HepG2 (cell line): ENCODE results near the gene CERT1. TPM values are rescaled to one million over a fixed set of nuclear protein-coding genes. Genes with fewer than 3 reads are reported as not detected.
A peak's percentile ranks its signal among the peaks of the same experiment; 100 is the strongest.

Source experiments
- AKAP8 ChIP-seq: sonication (generic); formaldehyde crosslinking; IDR thresholded peaks from 2 replicates; pipeline ENCODE4 v1.5.1; 2020; ENCODE audit warnings: mild to moderate bottlenecking, missing genetic modification reagents
- EHMT2 ChIP-seq: fragments of 200-600 bp; sonication (generic); IDR thresholded peaks from 2 replicates; pipeline ENCODE4 v1.7.0; 2017; ENCODE audit warnings: antibody characterized with exemption, low read depth, low read length, borderline replicate concordance
- FOXC1 ChIP-seq: sonication (generic); formaldehyde crosslinking; IDR thresholded peaks from 2 replicates; pipeline ENCODE4 v1.8.0; 2022; ENCODE audit warnings: mild to moderate bottlenecking, missing genetic modification reagents, borderline replicate concordance
- HIVEP1 ChIP-seq: sonication (generic); formaldehyde crosslinking; IDR thresholded peaks from 2 replicates; pipeline ENCODE4 v1.4.0; 2020; ENCODE audit warnings: mild to moderate bottlenecking, missing genetic modification reagents
- HNF4G ChIP-seq, 2 experiments: sonication (generic) in 1 of 2; formaldehyde crosslinking in 1 of 2; IDR thresholded peaks; 2 replicates each; pipeline versions ENCODE4 v1.4.0 to v1.6.1; 2011 to 2020; ENCODE audit warnings: borderline replicate concordance in 2 of 2, low read depth in 2 of 2, mild to moderate bottlenecking in 2 of 2, low read length in 1 of 2, missing genetic modification reagents in 1 of 2, moderate library complexity in 1 of 2
- HNRNPK ChIP-seq: fragments of 200-400 bp; formaldehyde crosslinking; IDR thresholded peaks from 2 replicates; pipeline ENCODE4 v1.6.1; 2018; ENCODE audit warnings: low read length, low read depth, moderate library complexity, mild to moderate bottlenecking; ENCODE audit not compliant: poor library complexity, severe bottlenecking
- KDM1A ChIP-seq: IDR thresholded peaks from 2 replicates; pipeline ENCODE4 v1.6.1; 2016; ENCODE audit warnings: missing compliant biosample characterization
- MEIS2 ChIP-seq: sonication (generic); formaldehyde crosslinking; IDR thresholded peaks from 2 replicates; pipeline ENCODE4 v1.9.0; 2021; ENCODE audit warnings: mild to moderate bottlenecking, missing genetic modification reagents
- NBN ChIP-seq: fragments of 450-650 bp; conservative IDR thresholded peaks from 2 replicates; pipeline ENCODE4 v1.6.1; 2017
- NFKB2 ChIP-seq: sonication (generic); formaldehyde crosslinking; IDR thresholded peaks from 2 replicates; pipeline ENCODE4 v1.4.0; 2020; ENCODE audit warnings: missing genetic modification reagents, borderline replicate concordance
- PHF20 ChIP-seq: sonication (generic); formaldehyde crosslinking; IDR thresholded peaks from 2 replicates; pipeline ENCODE4 v1.5.0; 2020; ENCODE audit warnings: mild to moderate bottlenecking, missing genetic modification reagents
- RELA ChIP-seq: sonication (generic); formaldehyde crosslinking; IDR thresholded peaks from 2 replicates; pipeline ENCODE4 v1.4.0; 2020; ENCODE audit warnings: missing genetic modification reagents
- ZNF207 ChIP-seq: fragments of 450-650 bp; IDR thresholded peaks from 2 replicates; pipeline ENCODE4 v1.6.1; 2016; ENCODE audit warnings: antibody characterized with exemption, borderline replicate concordance
- ZNF570 ChIP-seq: sonication (generic); formaldehyde crosslinking; IDR thresholded peaks from 2 replicates; pipeline ENCODE4 v1.4.0; 2020; ENCODE audit warnings: mild to moderate bottlenecking, missing genetic modification reagents, borderline replicate concordance
- ZNF614 ChIP-seq: IDR thresholded peaks from 2 replicates; pipeline ENCODE4 v1.6.1; 2018; ENCODE audit warnings: missing biosample characterization, missing genetic modification reagents, inconsistent platforms, borderline replicate concordance
- ZNF772 ChIP-seq: sonication (generic); formaldehyde crosslinking; IDR thresholded peaks from 2 replicates; pipeline ENCODE4 v1.5.0; 2020; ENCODE audit warnings: mild to moderate bottlenecking, missing genetic modification reagents
- ZNF773 ChIP-seq: sonication (generic); formaldehyde crosslinking; IDR thresholded peaks from 2 replicates; pipeline ENCODE4 v1.4.0; 2020; ENCODE audit warnings: missing genetic modification reagents, borderline replicate concordance
- ZSCAN22 ChIP-seq: sonication (generic); formaldehyde crosslinking; IDR thresholded peaks from 2 replicates; pipeline ENCODE4 v1.4.0; 2020; ENCODE audit warnings: mild to moderate bottlenecking, missing genetic modification reagents
- ZSCAN31 ChIP-seq: sonication (generic); formaldehyde crosslinking; IDR thresholded peaks from 2 replicates; pipeline ENCODE4 v1.5.0; 2020; ENCODE audit warnings: low read depth, mild to moderate bottlenecking, missing genetic modification reagents
- polyA plus RNA-seq, 8 experiments: library from polyadenylated mRNA; depleted of rRNA in 3 of 8; stranded (reverse) in 7 of 8; unstranded in 1 of 8; fragments of >200 nt; fragmentation: Illumina TruSeq in 4 of 8; extraction: Trizol in 4 of 8; gene quantifications; 2 replicates each; pipeline versions ENCODE4 v1.2.1 to v1.2.3, GENCODE V29; 2011 to 2016; ENCODE audit warnings: low read depth in 4 of 8, missing spikeins in 1 of 8, mixed read lengths in 1 of 8; ENCODE audit not compliant: insufficient read depth in 1 of 8
- total RNA-seq, 5 experiments: library from RNA; depleted of rRNA; stranded (reverse); fragments of >200 nt; fragmentation: Illumina TruSeq; extraction: Trizol; gene quantifications; 2 replicates each; pipeline ENCODE4 v1.2.3, GENCODE V29; 2016; ENCODE audit warnings: low read depth in 1 of 5
- TF ChIP-seq, protein P1 (sequence below): sonication (generic); formaldehyde crosslinking; IDR thresholded peaks from 2 replicates; pipeline ENCODE4 v1.5.1; 2020; ENCODE audit warnings: missing genetic modification reagents, mild to moderate bottlenecking, borderline replicate concordance
- TF ChIP-seq, protein P2 (sequence below): sonication (generic); formaldehyde crosslinking; conservative IDR thresholded peaks from 2 replicates; pipeline ENCODE4 v1.4.0; 2020; ENCODE audit warnings: missing genetic modification reagents
- TF ChIP-seq, protein P3 (sequence below): IDR thresholded peaks from 2 replicates; pipeline ENCODE4 v1.6.1; 2016; ENCODE audit warnings: missing biosample characterization, missing genetic modification reagents, low read depth

CERT1 gene
- total and polyA plus RNA-seq, 2 of the 13 experiments (the other 11 are each of a cell fraction or from before 2014, with no cell fraction given), result 8.2 to 12.7 TPM

DNA sequence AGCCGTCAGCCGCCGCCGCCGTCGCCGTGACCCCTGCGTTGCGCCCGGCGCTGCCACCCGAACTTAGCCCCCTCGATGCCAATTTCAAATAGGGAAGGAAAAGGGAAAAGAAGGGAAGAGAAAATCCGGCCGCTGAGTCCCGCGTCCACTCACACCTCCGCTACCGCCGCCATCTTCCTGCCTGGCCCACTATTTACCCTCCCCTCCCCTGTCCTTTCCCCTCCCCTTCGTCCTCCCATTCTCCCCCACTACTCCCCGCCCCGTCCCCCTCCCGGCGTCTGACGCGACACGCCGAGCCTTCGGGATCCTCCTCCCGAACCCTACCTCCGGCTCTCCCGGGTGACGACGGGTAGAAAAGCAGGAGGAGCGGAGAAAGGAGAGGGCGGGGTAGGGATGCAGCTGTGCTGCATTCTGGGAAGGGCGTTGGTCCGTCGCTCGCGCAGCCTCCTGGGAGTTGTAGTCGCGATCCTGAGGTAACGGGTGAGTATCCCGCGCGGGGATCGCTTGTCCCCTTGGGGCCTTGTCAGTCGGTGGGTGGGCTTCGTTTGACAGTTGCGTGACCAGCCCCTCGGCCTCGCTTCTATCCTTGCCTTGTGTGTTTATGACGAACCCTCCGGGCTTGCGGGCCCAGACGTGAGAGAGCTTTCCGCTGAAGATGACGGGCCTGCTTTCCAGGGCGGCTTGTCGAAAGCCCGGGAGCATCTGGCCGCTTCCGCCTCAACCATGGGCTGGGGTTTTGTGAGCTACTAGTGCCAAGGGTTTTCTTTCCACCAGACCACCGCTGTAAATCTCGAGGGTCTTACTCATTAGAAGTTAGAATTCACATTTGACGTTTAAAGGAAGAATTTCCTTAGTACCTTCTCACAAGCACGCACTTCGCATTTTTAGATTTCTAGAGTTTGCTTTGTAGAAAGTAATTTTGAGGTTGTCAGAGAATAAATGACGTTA, at the start of gene CERT1, which contains the start of gene POLK (continued):
- TF ChIP-seq HNF4G (IDR thresholded peaks at IDR 0.05; ENCODE audit: borderline replicate concordance, low read depth, low read length) (no peak), HNF4G (CRISPR knock-in tag; IDR thresholded peaks at IDR 0.05; ENCODE audit: borderline replicate concordance, low read depth) (peak; percentile 26; the same call in 1 of the 2 replicates), KDM1A (CRISPR knock-in tag) (no peak), HIVEP1 (CRISPR knock-in tag) (no peak), FOXC1 (no peak), ZNF614 (CRISPR knock-in tag) (no peak), ZNF207 (no peak), RELA (CRISPR knock-in tag) (no peak), AKAP8 (CRISPR knock-in tag) (0 out of 2 replicates have a peak, but pooled peaks have one; percentile 35), ZNF773 (no peak), ZSCAN22 (CRISPR knock-in tag) (no peak), ZNF772 (CRISPR knock-in tag) (peak; percentile 82; the same call in 1 of the 2 replicates), PHF20 (CRISPR knock-in tag) (peak; percentile 85), HNRNPK (peak; percentile 91), ZNF570 (CRISPR knock-in tag) (no peak), NFKB2 (CRISPR knock-in tag) (no peak; the same call in 1 of the 2 replicates), ZSCAN31 (CRISPR knock-in tag) (peak; percentile 71), MEIS2 (CRISPR knock-in tag) (peak; percentile 36; the same call in 1 of the 2 replicates), EHMT2 (no peak), NBN (no peak)
- TF ChIP-seq, protein P1, sequence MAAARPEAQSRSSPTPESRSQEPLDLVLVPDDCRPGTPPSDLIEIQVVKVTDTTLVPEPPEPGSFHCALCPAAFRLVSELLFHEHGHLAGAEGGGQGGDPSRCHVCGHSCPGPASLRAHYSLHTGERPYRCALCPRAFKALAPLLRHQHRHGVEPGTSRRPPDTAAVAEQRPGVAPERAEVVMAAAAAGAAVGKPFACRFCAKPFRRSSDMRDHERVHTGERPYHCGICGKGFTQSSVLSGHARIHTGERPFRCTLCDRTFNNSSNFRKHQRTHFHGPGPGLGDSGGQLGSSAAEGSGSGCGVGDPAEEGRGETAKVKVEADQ (CRISPR knock-in tag), result peak; percentile 76; the same call in 1 of the 2 replicates
- TF ChIP-seq, protein P2, sequence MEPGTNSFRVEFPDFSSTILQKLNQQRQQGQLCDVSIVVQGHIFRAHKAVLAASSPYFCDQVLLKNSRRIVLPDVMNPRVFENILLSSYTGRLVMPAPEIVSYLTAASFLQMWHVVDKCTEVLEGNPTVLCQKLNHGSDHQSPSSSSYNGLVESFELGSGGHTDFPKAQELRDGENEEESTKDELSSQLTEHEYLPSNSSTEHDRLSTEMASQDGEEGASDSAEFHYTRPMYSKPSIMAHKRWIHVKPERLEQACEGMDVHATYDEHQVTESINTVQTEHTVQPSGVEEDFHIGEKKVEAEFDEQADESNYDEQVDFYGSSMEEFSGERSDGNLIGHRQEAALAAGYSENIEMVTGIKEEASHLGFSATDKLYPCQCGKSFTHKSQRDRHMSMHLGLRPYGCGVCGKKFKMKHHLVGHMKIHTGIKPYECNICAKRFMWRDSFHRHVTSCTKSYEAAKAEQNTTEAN, result no peak
- TF ChIP-seq, protein P3, sequence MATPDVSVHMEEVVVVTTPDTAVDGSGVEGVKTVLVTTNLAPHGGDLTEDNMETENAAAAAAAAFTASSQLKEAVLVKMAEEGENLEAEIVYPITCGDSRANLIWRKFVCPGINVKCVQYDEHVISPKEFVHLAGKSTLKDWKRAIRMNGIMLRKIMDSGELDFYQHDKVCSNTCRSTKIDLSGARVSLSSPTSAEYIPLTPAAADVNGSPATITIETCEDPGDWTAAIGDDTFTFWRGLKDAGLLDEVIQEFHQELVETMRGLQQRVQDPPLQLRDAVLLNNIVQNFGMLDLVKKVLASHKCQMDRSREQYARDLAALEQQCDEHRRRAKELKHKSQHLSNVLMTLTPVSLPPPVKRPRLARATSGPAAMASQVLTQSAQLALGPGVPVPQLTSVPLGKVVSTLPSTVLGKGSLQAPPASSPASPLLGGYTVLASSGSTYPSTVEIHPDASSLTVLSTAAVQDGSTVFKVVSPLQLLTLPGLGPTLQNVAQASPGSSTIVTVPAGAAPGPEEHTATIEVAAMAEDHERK (CRISPR knock-in tag), result peak; percentile 86
